ENCODE data around the gene HBE1. TPM values are rescaled to one million over a fixed set of nuclear protein-coding genes. Genes with fewer than 3 reads are reported as not detected.

HBE1 gene
- total RNA-seq, 4 donors from 2014 or later: not detected

DNA sequence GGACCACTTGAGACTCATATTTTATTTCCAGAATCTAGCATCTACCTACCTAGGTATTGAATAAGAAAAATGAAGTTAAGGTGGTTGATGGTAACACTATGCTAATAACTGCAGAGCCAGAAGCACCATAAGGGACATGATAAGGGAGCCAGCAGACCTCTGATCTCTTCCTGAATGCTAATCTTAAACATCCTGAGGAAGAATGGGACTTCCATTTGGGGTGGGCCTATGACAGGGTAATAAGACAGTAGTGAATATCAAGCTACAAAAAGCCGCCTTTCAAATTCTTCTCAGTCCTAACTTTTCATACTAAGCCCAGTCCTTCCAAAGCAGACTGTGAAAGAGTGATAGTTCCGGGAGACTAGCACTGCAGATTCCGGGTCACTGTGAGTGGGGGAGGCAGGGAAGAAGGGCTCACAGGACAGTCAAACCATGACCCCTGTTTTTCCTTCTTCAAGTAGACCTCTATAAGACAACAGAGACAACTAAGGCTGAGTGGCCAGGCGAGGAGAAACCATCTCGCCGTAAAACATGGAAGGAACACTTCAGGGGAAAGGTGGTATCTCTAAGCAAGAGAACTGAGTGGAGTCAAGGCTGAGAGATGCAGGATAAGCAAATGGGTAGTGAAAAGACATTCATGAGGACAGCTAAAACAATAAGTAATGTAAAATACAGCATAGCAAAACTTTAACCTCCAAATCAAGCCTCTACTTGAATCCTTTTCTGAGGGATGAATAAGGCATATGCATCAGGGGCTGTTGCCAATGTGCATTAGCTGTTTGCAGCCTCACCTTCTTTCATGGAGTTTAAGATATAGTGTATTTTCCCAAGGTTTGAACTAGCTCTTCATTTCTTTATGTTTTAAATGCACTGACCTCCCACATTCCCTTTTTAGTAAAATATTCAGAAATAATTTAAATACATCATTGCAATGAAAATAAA, 44.9 kb downstream of the HBE1 start:
- no peak for TF ChIP-seq POLR2A (IDR thresholded peaks at IDR 0.05)
- no peak for TF ChIP-seq CTCF (IDR thresholded peaks at IDR 0.05)
- no peak overlapping the region for H3K27ac ChIP-seq
- H3K27me3 ChIP-seq: no peaks in the 10 kb centered on the region
- no peaks in the 10 kb centered on the region for H3K9me3 ChIP-seq
- H3K4me1 ChIP-seq: no peaks in the 10 kb centered on the region
- no peaks in the 10 kb centered on the region for H3K36me3 ChIP-seq
- no peak overlapping the region for H3K4me3 ChIP-seq
- DNase-seq: no peak

- Histone ChIP-seq H3K36me3 (no peaks in the 10 kb centered on the region), H3K4me3 (no peak overlapping the region), H3K4me1 (no peaks in the 10 kb centered on the region), H3K27me3 (no peaks in the 10 kb centered on the region), H3K9me3 (no peaks in the 10 kb centered on the region), H3K27ac (no peak overlapping the region)
- TF ChIP-seq POLR2A (IDR thresholded peaks at IDR 0.05) (no peak), CTCF (IDR thresholded peaks at IDR 0.05) (no peak)
- DNase-seq: no peak
These were observed 46.1 kb downstream of the HBE1 start for GRCh38 chr11:5223686-5224085.

DNA sequence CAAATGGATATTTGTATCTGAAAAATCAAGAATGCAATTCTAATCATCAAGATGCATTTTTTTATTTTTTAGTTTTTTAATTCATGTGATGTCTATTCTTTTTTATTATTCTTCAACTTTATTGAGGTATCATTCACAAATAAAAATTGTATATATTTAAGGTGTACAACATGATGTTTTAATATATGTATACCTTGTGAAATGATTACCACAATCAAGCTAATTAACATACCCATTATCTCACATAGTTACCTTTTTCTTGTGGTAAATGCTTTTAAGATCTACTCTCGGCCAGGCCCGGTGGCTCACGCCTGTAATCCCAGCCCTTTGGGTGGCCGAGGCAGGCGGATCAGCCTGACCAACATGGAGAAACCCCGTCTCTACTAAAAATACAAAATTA, 46.6 kb downstream of the HBE1 start:
- Histone ChIP-seq H3K36me3 (no peaks in the 10 kb centered on the region), H3K27me3 (no peaks in the 10 kb centered on the region), H3K9me3 (no peaks in the 10 kb centered on the region), H3K27ac (no peak overlapping the region), H3K4me3 (no peak overlapping the region), H3K4me1 (no peaks in the 10 kb centered on the region)
- TF ChIP-seq POLR2A (IDR thresholded peaks at IDR 0.05) (no peak), CTCF (IDR thresholded peaks at IDR 0.05) (no peak)
- DNase-seq: no peak

Other genes with a start within 250 kb of the HBE1 start
- gene OR52J3, start 223.4 kb downstream of the HBE1 start, total RNA-seq: not detected
- gene OR52E2, start 210.3 kb downstream of the HBE1 start, total RNA-seq: not detected
- not detected for gene OR52E1, start 200.4 kb downstream of the HBE1 start, total RNA-seq
- not detected for gene OR52A5, start 131.6 kb downstream of the HBE1 start, total RNA-seq
- not detected for gene OR52A1, start 115.2 kb downstream of the HBE1 start, total RNA-seq
- not detected for gene OR51V1, start 69.3 kb downstream of the HBE1 start, total RNA-seq
- gene HBB, start 42.9 kb downstream of the HBE1 start, total RNA-seq: 1 to 10 TPM in 1 of 4 donors, not detected in 3; 2.8 TPM
- not detected for gene HBD, start 35.5 kb downstream of the HBE1 start, total RNA-seq
- not detected for gene HBG1, start 20.1 kb downstream of the HBE1 start, total RNA-seq
- gene HBG2, start 15.2 kb downstream of the HBE1 start, total RNA-seq: not detected
- gene OR51B4, start 32.0 kb upstream of the HBE1 start, total RNA-seq: not detected
- gene OR51B2, start 54.4 kb upstream of the HBE1 start, total RNA-seq: not detected
- gene OR51B5, start 73.6 kb upstream of the HBE1 start, total RNA-seq: not detected
- not detected for gene OR51B6, start 81.6 kb upstream of the HBE1 start, total RNA-seq
- not detected for gene OR51M1, start 113.9 kb upstream of the HBE1 start, total RNA-seq
- gene OR51Q1, start 152.2 kb upstream of the HBE1 start, total RNA-seq: not detected
- not detected for gene OR51I1, start 171.6 kb upstream of the HBE1 start, total RNA-seq
- gene OR51I2, start 179.4 kb upstream of the HBE1 start, total RNA-seq: not detected
- not detected for gene OR52D1, start 218.7 kb upstream of the HBE1 start, total RNA-seq
- 1 to 10 TPM in 1 of 4 donors, under 1 TPM in 1, not detected in 2; 0.53 to 5.8 TPM for gene UBQLN3, start 240.0 kb upstream of the HBE1 start, total RNA-seq
- gene UBQLNL, start 246.8 kb upstream of the HBE1 start, total RNA-seq: under 1 TPM in 1 of 4 donors, not detected in 3; 0.80 TPM

Measured in Peyer's patch (tissue), 4 donors.